Measurements from ENCODE around the gene AFF3. TPM values are rescaled to one million over a fixed set of nuclear protein-coding genes. Genes with fewer than 3 reads are reported as not detected.
A peak's percentile ranks its signal among the peaks of the same experiment; 100 is the strongest.

AFF3 gene
- total and polyA plus RNA-seq, 2 of the 13 experiments (the other 11 are each of a cell fraction or from before 2014, with no cell fraction given): not detected

DNA sequence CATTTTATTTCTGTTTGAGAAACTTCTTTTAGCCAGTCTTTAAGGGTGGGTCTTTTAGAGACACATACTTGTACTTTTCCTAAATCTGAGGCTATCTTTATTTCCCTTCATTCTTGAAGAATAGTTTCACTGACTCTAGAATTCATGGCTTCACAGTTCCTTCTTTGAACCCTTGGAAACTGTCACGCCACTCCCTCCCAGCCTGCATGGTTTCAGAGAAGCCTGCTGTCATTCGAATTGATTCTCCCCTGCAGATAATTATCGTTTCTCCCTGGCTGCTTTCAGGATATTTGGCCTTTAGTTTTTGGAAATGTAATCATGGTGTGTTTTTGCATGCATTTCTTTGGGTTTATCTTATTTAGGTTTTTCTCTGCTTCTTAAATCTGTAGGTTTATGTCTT lies 580.6 kb downstream of the AFF3 start:
- intact Hi-C loops (cut with micrococcal nuclease; ENCODE audit: unreplicated experiment): no loop called here
- H3K4me2 ChIP-seq (ENCODE audit: low read depth, low read length): no peak overlapping the region
- H3K27me3 ChIP-seq (ENCODE audit: control insufficient read depth in 1 of 2, insufficient read depth in 2 of 2, low read length in 2 of 2): no peaks in the 10 kb centered on the region
- ChIA-PET POLR2A (no interaction called here), CTCF (ENCODE audit: low intra/inter-chr PET ratio, low total read pairs) (no interaction called here)
- H3K4me3 ChIP-seq (replicated peaks in 1 of 3; ENCODE audit: insufficient read depth in 1 of 3, low read depth in 2 of 3, low read length in 3 of 3): no peak overlapping the region
- in situ Hi-C loops (cut with HindIII; ENCODE audit: extremely low pct_ligation_motif_present, low pct_unique_long_range_greater_than_20kb): loop anchor here (25.0 kb wide), 1 partner anchor 825 kb away; no protein-coding TSS in a partner anchor
- no peaks in the 10 kb centered on the region for H3K36me3 ChIP-seq (replicated peaks in 1 of 2; ENCODE audit: control insufficient read depth in 1 of 2, insufficient read depth in 2 of 2, low read length in 2 of 2)
- DNase-seq (ENCODE audit: low spot score) (no peak), FAIRE-seq (no peak), ATAC-seq (no peak)
- TF ChIP-seq TEF (CRISPR knock-in tag; IDR thresholded peaks at IDR 0.05): no peak
- TF ChIP-seq RCOR2 (CRISPR knock-in tag; IDR thresholded peaks at IDR 0.05): no peak
- no peak for TF ChIP-seq NPAS2 (CRISPR knock-in tag; IDR thresholded peaks at IDR 0.05; ENCODE audit: borderline replicate concordance)
- TF ChIP-seq ZNF430 (CRISPR knock-in tag; IDR thresholded peaks at IDR 0.05): no peak
- TF ChIP-seq ZNF468 (CRISPR knock-in tag; IDR thresholded peaks at IDR 0.05): no peak
- H4K20me1 ChIP-seq (ENCODE audit: insufficient read depth, low read length): peaks cover 3% of the 10 kb centered on the region; the same call in 1 of the 2 replicates
- WGBS (ENCODE audit: low lambda C conversion rate): 6% methylated on average over 3 of the region's 3 CpGs
- H3K79me2 ChIP-seq (ENCODE audit: insufficient read depth, low read length): no peaks in the 10 kb centered on the region
- no peaks in the 10 kb centered on the region for H3K4me1 ChIP-seq (ENCODE audit: insufficient read depth, low read length)
- no peak overlapping the region for H2AFZ ChIP-seq (ENCODE audit: low read length)
- no peak overlapping the region for H3K27ac ChIP-seq (ENCODE audit: extremely low read length, insufficient read depth, low read length)
- no peaks in the 10 kb centered on the region for H3K9me3 ChIP-seq (ENCODE audit: low read length)
- BruUV-seq (replicated peaks): no TSS peak
- no peak overlapping the region for H3K9ac ChIP-seq (ENCODE audit: insufficient read depth, low read depth, low read length)

GRCh38 chr2:99559075-99559662 lies 583.2 kb downstream of the AFF3 start:
- Histone ChIP-seq H3K4me2 (ENCODE audit: low read depth, low read length) (no peak overlapping the region), H3K27ac (ENCODE audit: extremely low read length, insufficient read depth, low read length) (no peak overlapping the region), H3K9me3 (ENCODE audit: low read length) (no peaks in the 10 kb centered on the region), H3K4me1 (ENCODE audit: insufficient read depth, low read length) (no peaks in the 10 kb centered on the region), H3K4me3 (replicated peaks in 1 of 3; ENCODE audit: insufficient read depth in 1 of 3, low read depth in 2 of 3, low read length in 3 of 3) (no peak overlapping the region), H3K36me3 (replicated peaks in 1 of 2; ENCODE audit: control insufficient read depth in 1 of 2, insufficient read depth in 2 of 2, low read length in 2 of 2) (no peaks in the 10 kb centered on the region), H4K20me1 (ENCODE audit: insufficient read depth, low read length) (peaks cover 3% of the 10 kb centered on the region; the same call in 1 of the 2 replicates), H3K9ac (ENCODE audit: insufficient read depth, low read depth, low read length) (no peak overlapping the region), H3K79me2 (ENCODE audit: insufficient read depth, low read length) (no peaks in the 10 kb centered on the region), H2AFZ (ENCODE audit: low read length) (no peak overlapping the region), H3K27me3 (ENCODE audit: control insufficient read depth in 1 of 2, insufficient read depth in 2 of 2, low read length in 2 of 2) (no peaks in the 10 kb centered on the region)
- peak; percentile 58 for DNase-seq (ENCODE audit: low spot score)
- WGBS (ENCODE audit: low lambda C conversion rate): 1% methylated on average over 17 of the region's 17 CpGs
- CTCF ChIA-PET (ENCODE audit: low intra/inter-chr PET ratio, low total read pairs): interaction anchor here (0.7 to 3.6 kb wide), 7 partner anchors 56 to 704 kb away, joined by 3 to 51 read pairs (median 6); no protein-coding TSS in a partner anchor
- FAIRE-seq: peak; percentile 37
- in situ Hi-C loops (cut with HindIII; ENCODE audit: extremely low pct_ligation_motif_present, low pct_unique_long_range_greater_than_20kb) (loop anchor here (5.0 to 25.0 kb wide), 4 partner anchors 53 to 828 kb away; no protein-coding TSS in a partner anchor), intact Hi-C loops (cut with micrococcal nuclease; ENCODE audit: unreplicated experiment) (loop anchor here (1.0 to 5.0 kb wide), 5 partner anchors 56 to 701 kb away; no protein-coding TSS in a partner anchor)
- POLR2A ChIA-PET: no interaction called here
- ATAC-seq: peak; percentile 99
- BruUV-seq (replicated peaks): no TSS peak
- TF ChIP-seq MAZ (IDR thresholded peaks at IDR 0.05; ENCODE audit: borderline replicate concordance, low read depth, low read length) (0 out of 2 replicates have a peak, but pooled peaks have one; percentile 30), MAZ (CRISPR knock-in tag; IDR thresholded peaks at IDR 0.05; ENCODE audit: low read depth) (no peak), NBN (conservative IDR thresholded peaks at IDR 0.05) (no peak), RAD21 (CRISPR knock-in tag; IDR thresholded peaks at IDR 0.05) (peak; percentile 97), ISL2 (CRISPR knock-in tag; IDR thresholded peaks at IDR 0.05) (no peak), ZNF382 (CRISPR knock-in tag; IDR thresholded peaks at IDR 0.05; ENCODE audit: borderline replicate concordance) (no peak), KDM1A (CRISPR knock-in tag; IDR thresholded peaks at IDR 0.05) (no peak), ZNF782 (CRISPR knock-in tag; IDR thresholded peaks at IDR 0.05; ENCODE audit: borderline replicate concordance) (no peak), ETV5 (CRISPR knock-in tag; IDR thresholded peaks at IDR 0.05; ENCODE audit: borderline replicate concordance) (0 out of 2 replicates have a peak, but pooled peaks have one; percentile 17), ZSCAN9 (CRISPR knock-in tag; IDR thresholded peaks at IDR 0.05; ENCODE audit: borderline replicate concordance) (0 out of 2 replicates have a peak, but pooled peaks have one; percentile 37), ZFP41 (CRISPR knock-in tag; IDR thresholded peaks at IDR 0.05; ENCODE audit: borderline replicate concordance) (no peak), ZNF234 (CRISPR knock-in tag; conservative IDR thresholded peaks at IDR 0.05) (no peak), ZNF230 (CRISPR knock-in tag; IDR thresholded peaks at IDR 0.05) (no peak), STAG1 (CRISPR knock-in tag; IDR thresholded peaks at IDR 0.05) (peak; percentile 99)
- TF ChIP-seq, protein P1, sequence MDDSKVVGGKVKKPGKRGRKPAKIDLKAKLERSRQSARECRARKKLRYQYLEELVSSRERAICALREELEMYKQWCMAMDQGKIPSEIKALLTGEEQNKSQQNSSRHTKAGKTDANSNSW (CRISPR knock-in tag; IDR thresholded peaks at IDR 0.05; ENCODE audit: borderline replicate concordance): no peak

Measured in HepG2 (cell line).